Umbilical cord (tissue), 2 donors: Measurements from ENCODE around the gene C19orf25. TPM values are rescaled to one million over a fixed set of nuclear protein-coding genes. Genes with fewer than 3 reads are reported as not detected.

ENCODE experiments used
- DNase-seq: peaks from one replicate; pipeline ENCODE4 v3.0.0-alpha.2; 2015; ENCODE audit warnings: low spot score
- total RNA-seq: library from RNA; depleted of rRNA; stranded (reverse); fragments of >200 nt; gene quantifications from one replicate; pipeline ENCODE4 v1.2.3, GENCODE V29; 2014; ENCODE audit warnings: low replicate concordance; ENCODE audit not compliant: insufficient read depth

C19orf25 gene
- total RNA-seq, 1 donor from 2014 or later, result 22.9 TPM

DNA sequence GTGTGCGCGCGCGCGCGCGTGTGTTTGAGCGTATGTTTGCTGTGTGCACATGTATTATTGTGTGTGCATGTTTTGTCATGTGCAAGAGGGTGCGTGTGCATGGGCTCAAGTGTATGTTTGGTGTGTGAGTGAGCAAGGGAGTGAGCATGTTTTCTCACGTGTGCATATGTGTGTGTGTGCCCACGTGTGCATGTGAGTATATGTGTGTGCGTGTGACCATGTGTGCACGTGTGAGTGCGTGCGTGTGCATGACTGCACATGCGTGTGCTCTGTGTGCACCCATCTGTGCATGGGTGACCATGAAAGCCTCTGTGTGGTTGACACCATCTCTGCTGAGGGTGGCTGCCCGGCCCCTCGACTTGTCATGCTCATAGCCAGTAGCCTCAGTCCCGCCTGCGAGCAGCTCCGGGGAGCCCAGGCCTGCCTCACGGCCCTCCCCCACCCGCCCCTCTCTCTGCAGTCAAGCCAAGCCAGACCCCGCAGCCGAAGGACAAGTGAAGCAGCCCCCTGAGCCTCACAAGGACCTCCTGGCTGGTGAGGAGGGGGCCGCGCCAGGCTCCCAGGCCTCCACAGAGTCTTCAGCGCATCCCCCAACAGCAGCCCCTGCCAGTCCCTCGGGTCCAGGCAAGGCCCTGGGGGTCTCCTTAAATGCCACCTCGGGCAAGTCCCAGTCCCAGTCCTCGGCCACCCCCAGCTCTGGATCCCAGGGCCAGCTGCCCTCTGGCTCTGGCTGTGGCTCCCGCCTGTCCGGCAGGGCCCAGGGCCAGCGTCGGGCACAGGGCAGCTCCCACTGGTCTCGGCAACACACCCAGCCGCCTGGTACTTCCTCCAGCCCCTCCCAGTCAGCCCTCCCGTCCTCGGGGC lies 17.9 kb upstream of the C19orf25 start:
- no peak for DNase-seq

DNA sequence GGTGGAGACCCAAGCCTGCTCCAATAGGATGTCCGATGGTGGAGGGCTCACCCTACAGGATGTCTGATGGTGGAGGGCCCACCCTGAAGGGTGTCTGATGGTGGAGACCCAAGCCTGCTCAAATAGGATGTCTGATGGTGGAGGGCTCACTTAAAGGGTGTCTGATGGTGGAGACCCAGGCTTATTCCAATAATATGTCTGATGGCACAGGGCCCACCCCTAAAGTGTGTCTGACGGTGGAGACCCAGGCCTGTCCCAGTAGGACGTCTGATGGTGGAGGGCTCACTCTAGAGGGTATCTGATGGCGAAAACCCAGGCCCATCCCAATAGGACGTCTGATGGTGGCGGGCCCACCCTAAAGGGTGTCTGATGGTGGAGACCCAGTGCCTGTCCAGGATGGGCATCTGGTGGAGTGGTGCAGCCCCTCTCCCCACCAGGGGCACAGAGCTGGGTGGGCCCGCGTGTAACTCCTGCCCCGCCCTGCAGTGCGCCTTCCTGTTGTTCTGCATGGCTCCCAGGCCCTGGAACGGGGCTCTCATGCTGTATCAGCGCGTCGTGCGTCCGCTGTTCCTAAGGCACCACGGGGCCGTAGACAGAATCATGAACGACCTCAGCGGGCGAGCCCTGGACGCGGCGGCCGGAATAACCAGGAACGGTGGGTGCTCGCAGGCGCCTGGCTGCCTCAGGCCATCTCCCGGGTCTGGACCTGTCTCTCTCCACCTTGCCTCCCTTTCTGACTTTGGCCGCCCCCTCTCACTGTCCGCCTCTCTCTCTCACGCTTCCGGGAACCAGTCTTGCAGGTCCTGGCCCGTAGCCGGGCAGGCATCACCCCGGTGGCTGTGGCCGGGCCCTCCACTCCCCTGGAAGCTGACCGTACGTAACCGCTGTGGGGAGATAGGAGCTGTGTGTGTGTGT lies 17.0 kb upstream of the C19orf25 start:
- no peak for DNase-seq

DNA sequence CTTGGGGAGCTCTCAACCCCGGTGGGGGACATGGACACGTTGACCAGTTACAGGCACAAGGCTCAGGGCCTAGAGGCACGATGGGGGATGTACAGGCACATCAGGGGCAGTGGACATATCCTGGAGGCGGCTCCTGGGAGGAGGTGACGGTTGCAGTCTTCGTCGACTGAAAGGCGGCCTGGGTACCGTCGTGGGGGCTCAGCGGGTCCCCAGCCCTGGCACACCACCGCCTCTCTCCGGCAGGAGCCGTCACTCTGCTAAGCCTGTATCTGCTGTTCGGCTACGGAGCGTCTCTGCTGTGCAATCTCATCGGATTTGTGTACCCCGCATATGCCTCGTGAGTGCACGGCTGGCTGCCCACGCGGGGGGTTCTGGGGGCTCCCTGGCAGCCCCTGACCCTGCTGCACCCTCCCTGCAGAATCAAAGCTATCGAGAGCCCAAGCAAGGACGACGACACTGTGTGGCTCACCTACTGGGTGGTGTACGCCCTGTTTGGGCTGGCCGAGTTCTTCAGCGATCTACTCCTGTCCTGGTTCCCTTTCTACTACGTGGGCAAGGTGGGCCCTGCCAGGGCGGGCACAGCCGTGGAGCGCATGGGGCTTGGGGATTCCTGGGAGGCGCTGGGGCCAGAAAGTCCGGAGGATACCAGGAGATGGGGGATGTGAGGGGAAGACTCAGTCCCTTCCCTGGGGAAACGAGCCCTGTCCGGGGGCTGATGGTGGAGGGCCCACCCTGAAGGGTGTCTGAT lies 16.2 kb upstream of the C19orf25 start:
- no peak for DNase-seq

DNA sequence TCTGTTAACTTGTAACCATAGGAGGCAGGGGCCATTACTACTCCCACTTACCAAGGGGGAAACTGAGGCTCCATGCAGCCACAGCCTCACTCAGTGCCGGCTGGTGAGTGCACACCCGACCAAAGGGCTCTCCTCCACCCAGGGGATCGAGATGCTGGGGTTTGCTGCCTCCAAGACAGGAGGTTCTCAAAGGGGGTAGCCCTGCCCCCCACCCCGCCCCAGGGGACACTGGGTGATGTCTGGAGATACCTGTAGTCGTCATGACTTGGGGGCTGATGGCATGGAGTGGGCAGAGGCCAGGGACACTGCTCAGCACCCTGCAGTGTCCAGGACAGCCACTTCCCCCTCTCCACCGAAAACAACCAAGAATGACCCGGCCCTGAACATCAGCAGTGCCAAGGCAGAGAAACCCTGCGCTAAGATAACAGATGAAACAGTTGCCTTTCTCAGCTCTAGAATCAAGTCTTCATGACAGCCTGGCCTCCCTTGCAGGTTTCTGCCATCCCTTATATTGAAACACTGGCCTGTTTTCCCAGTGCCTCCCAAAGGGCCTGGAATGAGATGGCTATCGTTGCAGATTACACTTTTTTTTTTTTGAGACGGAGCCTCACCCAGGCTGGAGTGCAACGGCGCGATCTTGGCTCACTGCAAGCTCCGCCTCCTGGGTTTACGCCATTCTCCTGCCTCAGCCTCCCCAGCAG lies 15.2 kb upstream of the C19orf25 start:
- DNase-seq, result no peak

DNA sequence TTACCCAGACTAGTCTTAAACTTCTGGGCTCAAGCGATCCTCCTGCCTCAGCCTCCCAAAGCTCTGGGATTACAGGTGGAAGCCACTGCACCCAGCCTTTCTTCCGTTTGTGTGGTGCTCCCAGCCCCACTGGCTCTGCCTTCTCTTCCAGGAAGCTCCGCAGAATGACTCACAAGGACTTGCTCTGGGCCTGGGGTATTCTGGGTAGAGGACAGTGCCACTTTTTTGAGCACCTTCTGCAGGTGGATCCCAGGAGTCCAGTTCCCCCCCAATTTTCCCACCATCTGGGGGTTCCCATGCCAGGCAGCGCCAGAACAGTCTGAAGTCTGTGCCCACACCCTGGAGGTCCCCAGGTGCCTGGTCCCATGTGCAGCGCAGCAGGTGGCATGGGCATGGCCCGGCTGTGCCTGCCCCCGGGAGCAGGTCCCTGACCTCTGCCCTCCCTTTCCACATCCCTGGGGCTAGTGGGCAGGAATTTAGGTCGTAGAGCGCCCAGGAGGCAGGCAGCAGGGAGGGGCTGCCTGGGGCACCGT lies 13.5 kb upstream of the C19orf25 start:
- no peak for DNase-seq

DNA sequence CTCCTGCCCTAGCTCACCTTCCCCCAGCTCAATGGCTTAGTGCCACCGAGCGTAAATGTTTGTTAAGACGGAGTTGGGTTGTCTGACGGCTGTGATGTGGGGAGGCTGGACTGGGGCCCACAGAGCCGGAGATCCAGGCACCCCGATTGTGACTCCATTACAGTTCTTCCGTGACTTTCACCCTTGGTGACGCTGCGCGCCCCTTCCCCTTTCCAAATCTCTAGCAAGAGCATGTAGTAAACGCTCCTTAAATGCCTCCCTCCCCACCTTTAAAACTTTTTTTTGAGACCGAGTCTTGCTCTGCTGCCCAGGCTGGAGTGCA lies 12.8 kb upstream of the C19orf25 start:
- no peak for DNase-seq

DNA sequence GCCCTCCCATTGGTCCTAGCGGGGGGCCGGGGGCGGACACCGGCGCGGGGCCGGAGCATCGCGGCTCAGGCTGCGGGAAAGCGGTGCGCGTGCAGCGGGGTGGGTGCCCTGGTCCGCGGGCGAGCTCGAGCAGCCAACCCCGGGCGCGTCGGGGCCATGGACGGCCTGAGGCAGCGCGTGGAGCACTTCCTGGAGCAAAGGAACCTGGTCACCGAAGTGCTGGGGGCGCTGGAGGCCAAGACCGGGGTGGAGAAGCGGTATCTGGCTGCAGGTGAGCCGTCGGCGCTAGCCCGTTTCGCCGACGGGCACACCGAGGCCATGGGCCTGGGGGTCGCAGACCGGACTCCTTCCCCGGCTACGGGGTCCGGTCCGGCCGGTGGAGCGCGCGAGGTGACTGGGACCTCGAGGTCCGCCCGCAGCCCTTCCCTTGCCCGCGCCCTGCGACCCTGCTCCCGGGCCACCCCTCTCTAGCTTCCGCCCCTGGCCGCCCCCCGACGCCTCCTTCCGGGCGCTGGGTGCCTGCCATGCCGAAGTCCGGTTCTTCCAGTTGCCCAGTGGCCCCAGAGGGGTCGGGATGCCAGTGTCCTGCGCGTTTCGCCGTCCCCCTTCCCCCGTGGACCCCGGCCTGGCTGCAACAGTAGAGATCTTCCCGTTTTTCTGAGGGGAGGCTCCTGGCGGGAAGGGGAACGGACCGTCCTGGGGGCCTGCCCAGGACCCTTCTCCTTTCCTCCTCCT lies 12.3 kb upstream of the C19orf25 start, which contains the start of gene REEP6:
Gene REEP6 (plus strand): TSS at position 68 of the 735 bp plus-strand sequence. CDS start 89 bp downstream, at position 157.
- DNase-seq, result no peak

DNA sequence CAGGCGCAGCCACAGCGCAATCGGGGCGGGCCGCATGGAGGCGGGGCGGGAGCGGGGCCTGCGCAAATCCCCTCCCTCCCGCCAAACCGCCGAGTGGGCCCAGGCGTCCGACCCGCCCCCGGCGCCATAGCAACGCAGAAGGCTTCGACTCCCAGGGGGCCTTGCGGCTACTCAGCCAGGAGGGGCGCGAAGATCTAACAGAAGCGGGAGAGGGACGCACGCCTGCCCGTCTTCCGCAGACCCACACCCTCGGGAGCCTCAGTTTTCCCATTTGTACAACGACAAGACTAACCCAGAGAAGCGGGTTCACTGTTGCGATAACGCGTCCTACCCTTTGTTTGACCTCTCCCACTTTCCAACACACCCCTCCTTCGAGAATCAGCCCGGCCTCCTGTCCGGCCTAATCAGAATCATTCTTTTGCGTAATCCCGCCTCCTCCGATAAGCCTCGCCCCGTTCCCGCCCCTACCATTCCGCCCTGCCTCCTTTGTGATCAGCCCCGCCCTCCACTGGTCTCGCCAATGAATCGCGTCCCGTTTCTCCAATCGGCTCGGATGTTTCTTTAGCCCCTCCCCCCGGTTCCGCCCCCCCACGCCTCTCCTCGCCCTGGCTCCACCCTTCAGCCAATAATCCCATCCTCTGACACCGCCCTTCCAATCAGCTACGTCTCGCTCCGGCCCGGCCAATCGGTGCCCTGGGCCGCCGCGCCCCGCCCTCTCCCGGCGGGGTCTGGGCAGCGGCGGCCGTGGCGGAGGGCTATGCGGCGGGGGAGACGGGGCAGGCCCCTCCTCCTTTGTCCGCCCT lies 11.5 kb upstream of the C19orf25 start, which contains the start of gene PCSK4:
Gene PCSK4 (minus strand): TSS at position 40 of the 803 bp plus-strand sequence. CDS start 4 bp downstream, at position 36.
- DNase-seq, result peak; percentile 99

DNA sequence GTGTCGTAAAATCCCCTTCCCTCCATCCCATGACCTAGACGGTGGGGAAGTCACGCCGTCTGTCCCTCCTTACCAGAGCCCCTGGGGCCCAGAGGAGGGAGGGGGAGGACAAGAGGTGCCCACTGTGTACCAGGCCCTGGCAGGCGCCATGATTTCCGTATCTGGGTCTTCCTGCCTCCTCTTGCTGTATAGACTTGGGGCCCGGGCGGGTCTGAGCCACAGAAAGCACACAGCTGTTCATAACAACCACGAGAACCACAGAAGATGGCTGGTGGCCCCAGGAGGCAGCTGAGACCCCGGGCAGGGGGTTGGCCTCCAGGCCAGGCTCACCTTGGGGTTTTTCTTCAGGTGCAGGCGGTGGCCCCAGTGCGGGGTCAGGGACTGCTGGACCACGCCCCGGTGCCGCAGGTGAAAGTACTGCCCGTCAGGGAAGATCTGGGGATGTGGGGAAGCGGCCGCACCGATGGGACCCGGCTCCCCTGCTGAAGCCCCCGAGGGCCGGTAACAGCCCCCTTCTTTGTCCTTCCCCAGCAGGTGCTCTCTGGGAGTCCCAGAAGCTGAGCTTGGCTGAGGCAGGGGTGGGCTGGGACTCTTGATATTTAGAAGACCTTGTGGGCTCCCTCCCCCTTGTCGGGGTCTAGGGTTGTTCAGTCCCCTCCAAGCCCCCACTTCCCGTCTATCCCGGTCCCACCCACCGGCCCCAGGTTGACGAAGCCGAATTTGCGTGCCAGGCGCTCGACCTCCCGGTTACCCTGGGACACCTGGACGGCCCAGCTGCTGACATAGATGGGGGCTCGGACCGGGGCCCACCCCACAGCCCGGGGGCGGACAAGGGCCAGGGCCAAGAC lies 10.7 kb upstream of the C19orf25 start:
- no peak for DNase-seq

DNA sequence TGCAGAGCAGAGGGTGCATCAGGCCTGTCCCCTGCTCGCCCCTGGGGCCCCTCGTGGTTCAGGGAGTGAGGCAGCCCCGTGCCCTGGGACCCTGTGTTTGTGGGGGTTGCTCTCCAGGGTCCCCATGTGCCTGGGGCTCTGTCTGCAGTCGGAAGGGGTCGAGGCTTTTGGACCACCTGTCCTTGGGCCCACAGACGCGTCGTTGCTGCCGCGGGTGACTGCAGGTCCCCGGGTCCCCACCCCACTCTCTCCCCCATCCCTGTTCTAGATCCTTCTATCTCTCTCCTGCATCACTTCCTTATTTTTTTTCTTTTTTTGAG lies 9.2 kb upstream of the C19orf25 start:
- DNase-seq, result no peak

DNA sequence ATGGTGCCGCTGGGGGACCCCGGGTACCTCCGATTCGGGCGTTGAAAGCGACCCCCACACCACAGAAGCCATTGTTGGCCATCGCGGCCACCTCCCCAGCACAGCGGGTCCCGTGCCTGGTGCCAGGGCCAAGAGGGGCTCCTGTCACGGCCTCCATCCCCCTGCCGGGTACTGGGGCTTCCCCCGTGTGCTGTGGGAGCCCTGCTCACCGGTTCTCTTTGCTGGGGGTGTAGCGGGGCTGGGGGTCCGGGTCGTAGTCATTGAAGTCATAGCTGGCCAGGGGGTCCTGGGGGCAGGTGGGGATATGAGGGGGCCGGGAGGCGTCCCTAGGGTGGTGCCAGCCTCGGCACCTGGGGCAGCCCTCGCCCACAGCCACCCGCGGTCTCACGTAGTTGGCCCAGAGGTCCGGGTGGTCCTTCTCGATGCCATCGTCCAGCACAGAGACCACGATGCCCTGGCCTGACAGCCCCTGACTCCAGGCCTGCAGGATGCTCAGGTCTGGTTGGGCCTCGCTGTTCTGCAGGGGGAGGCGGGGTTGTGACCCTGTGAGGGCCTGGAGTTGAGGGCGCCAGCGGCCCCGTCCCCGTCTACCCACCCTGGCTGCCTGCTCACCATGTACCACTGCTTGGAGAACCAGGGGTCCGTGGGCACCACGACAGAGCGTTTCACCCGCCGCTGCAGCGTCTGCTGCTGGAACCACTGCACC lies 8.7 kb upstream of the C19orf25 start:
- DNase-seq, result no peak

DNA sequence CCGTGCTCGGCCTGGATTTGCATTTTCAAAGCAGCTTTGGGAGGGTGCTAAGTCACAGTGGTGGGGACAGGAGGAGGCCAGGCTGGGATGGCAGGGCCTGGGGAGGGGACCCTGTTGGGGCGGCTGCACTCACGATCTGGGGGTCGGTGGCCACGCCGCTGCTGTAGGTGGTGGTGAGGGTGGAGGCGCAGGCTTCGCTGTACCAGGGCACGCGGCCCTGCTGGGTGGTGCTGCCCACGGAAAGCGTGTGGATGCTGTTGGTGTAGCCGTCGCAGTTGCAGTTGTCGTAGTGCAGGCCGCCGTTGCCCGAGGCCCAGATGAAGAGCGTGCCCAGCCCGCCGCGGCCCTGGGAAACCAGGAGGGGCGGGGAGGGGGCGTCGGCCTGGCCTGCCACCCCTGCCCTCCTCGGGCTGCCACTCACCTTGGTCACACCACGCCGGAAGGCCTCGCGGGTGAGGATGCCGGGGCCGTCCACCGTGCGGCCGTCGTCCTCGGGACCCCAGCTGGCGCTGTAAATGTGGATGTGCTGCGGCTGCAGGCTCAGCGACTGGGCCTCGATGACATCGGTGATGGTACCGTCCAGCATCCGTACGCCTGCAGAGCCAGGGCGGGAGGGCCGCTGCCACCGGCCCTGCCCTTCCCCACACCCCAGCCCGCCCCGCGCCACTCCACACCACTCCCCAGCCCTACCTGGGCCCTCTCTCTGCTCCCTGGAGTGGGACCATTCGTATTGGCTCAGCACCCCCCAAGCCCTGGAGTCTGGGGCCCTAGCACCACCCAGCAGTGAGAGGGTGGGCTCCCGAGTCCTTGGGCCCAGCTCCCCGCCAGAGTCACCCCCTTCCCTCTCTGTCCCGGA lies 7.9 kb upstream of the C19orf25 start:
- DNase-seq, result no peak

DNA sequence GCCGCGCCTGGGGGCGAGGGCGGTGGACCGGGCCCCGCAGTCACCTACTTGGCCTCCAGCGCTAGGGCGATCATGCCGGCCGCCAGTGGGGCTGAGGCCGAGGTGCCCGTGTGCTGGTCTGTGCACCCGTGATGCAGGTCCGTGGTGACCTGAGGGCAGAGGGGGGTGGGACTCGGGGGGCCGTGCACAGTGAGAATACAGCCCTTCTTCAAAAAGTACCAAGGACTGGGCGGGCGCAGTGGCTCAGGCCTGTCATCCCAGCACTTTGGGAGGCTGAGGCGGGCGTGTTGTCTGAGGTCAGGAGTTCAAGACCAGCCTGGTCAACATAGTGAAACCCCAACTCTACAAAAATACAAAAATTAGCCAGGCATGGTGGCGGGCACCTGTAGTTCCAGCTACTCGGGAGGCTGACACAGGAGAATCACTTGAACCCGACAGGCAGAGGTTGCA lies 5.0 kb upstream of the C19orf25 start:
- no peak for DNase-seq

DNA sequence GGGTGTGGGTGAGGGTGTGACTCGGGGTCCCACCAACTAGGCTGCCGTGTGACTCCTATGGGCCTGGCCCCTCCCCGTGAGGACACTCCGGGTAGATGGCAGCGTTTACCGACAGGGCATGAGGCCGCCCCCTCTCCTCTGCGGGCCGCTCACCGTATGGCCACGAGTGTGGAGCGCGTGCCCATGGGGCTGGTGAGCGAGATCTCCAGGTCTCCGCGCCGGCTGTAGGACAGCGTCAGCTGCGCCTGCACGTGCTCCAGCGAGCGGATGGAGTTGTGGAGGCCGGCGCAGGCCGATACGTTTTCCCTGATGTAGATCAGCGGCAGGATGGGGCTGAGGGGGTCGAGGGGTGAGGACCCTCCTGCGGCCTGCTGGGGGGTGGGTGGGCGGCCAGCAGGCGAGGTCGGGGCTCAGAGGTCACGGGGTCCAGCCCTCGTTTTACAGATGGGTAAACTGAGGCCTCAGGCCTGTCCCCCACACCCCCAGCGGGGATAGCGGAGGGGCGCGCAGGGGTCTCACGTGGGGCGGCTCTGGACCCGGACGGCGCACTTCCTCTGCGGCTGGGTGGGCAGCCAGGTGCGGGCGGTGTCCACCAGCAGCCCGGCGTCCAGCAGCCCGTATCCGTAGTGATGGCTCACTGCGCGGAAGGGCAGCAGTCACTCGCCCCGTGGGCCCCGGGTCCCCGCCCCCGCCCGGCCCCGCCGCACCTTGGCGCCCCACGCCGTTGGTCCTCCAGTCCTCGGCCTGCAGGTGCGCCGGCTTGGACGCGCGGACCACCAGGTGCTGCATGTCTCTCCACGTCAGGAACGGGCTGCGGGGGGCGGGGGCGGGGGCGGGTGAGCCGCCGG lies 4.3 kb upstream of the C19orf25 start:
- no peak for DNase-seq

DNA sequence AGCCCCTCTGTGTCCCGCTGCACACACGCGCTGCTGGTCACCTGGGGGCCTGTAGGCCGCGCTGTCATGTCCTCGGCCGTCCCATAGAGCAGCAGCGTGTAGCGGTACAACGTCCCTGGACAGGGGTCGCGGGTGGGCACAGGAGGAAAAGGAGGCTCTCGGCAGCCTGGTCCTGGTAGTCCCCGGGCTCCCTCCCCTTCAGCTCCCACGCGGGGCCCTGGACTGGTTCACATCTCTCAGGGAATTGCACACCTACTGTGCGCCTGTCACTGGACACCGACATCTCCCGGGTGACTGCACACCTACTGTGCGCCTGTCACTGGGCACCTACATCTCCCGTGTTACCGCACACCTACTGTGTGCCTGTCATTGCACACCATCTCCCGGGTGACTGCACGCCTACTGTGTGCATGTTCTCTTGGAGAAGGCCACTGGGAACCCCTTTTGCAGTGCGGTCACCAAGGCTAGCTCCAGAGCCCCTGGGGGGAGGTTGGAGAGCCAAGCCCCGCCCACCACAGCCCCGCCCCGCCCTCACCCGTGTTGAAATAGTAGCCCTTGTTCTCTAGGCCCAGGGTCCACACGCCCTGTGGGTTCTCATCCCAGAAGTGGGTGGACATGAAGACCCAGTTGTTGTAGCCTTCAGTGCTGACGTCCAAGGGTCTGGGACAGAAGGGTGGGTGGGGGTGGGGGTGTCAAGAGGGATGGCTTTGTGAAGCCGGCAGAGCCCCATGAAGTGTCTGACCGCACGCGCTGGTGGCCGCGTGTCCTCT lies 3.5 kb upstream of the C19orf25 start:
- DNase-seq, result no peak
